Putamen (tissue), 1 donor: ENCODE measurements around the gene CPED1.
"Not testable (repeated sequence)": the region's sequence is repeated elsewhere in the genome, so short reads cannot be mapped to it uniquely, and the experiment has no call there.

Experiments
- DNase-seq: peaks from one replicate; pipeline ENCODE4 v3.0.0-alpha.2; 2016; ENCODE audit warnings: low spot score

Gene CPED1

DNA sequence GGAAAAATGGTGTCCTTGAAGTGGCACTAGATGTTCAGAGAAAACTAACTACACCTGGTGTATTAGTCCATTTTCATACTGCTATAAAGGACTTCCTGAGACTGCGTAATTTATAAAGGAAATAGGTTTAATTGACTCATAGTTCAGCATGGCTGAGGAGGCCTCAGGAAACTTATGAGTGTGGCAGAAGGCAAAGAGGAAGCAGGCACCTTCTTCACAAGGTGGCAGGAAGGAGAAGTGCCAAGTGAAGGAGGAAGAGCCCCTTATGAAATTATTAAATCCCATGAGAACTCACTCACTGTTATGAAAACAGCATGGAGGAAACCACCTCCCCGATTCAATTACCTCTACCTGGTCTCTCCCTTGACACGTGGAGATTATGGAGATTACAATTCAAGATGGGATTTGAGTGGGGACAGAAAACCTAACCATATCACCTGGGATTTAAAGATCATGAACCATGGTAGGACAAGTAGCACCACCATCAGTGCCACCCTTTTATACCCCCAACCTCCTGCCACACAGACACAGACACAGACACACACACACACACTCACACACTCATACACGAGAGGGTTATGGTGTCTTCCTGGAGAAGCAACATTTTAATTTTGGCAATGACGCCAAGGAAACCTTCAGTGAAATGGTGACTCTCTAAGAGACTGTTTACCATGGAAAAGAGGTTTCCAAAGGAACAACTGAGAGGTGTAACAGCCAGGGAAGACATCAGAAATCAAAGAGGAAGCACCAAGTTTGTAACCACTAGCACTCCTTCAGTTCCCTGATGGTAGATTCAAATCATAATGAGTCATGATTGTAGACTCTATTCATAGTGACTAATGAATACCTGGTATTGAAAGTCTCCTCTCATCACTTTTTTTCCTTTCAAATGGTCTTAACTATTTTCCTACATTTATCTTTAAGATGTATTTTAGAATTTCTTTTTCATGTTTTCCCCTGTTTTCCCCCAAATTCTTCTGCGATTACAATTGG is 298.5 kb downstream of the CPED1 start:
- DNase-seq = no peak

DNA sequence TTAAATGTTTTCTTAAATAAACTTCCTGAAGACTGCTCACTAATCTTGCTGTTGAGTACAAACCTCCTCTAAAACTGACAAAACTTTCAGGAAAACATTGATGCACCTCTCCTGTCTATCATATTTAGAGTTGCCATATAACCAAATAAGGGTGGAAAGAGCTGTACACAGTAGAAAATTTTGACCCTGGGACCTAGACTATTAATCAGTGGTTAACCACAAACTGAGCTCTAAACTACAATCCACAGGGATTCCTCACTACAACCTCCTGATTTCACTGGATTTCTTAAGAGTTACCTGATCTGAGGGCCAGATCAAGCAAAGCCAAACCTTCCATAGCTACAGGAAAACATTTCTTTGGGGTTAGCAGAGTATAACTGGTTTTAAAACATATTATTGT is 300.4 kb downstream of the CPED1 start:
- no peak for DNase-seq

DNA sequence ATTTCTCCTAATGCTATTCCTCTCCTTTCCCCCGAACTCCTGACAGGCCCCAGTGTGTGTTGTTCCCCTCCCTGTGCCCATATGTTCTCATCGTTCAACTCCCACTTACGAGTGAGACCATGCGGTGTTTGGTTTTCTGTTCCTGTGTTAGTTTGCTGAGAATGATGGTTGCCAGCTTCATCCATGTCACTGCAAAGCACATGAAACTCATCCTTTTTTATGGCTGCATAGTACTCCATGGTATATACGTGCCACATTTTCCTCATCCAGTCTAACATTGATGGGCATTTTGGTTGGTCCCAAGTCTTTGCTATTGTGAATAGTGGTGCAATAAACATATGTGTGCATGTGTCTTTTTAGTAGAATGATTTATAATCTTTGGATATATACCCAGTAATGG is 301.4 kb downstream of the CPED1 start:
- not testable (repeated sequence) for DNase-seq

DNA sequence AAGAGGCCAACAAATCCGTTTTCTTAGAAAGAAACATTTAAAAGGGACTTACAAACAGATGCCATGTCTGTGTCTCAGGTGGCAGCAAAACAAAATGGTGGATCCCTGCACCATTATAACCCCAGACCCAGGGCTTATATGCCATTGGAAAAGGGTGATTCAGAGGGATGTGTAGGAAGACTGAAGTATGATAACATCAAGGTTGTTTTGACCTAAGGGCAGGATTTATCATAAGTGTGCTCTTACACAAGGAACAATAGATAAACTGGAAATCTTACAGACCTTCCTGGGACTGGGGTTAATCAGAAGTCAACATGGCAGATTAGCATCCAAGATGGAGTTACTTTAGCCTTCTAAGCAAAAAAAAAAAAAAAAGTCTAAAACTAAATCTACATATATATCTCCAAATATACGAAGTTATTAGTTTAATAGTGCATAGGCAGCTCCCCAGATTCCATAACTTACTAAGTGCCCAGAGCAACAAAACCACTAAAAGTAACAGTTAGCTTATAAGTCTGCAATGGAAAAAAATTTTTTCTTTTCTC is 306.0 kb downstream of the CPED1 start:
- no peak for DNase-seq

DNA sequence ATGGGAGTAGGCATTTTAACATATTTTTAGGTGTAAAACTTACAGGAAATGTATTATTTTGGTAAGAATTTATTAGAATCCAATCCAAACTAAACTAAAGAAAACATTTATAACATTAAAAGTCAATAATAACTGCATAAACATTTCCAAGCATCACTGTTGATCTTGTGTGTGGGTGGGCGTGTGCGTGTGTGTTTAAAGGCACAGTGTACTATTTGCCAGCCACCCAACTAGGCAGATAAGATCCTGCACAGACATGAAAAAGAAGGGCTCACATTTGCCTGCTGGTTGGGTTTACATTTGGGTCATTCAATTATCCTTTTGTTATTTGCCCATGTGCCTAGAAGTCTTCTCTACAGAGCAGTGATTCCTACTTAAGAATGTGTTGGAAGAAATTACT is 309.3 kb downstream of the CPED1 start:
- no peak for DNase-seq

DNA sequence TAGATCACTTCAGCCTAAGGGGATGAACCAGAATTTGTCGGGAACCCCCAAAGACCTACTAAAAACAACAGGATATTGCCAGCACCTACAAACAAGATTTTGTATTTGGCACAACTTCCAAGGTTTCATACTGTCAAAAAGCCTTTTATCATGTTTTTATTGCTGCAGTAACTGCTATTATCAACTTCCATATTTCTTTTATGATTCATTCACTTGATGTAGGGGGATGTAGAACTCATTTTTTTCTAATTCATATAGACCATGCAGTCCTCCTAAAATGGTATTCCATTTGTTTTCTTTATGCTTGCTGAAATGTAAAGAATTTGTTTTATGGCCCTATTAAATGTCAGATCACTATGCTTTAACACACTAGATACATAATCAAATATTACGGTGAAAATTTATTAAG is 310.3 kb downstream of the CPED1 start:
- no peak for DNase-seq

DNA sequence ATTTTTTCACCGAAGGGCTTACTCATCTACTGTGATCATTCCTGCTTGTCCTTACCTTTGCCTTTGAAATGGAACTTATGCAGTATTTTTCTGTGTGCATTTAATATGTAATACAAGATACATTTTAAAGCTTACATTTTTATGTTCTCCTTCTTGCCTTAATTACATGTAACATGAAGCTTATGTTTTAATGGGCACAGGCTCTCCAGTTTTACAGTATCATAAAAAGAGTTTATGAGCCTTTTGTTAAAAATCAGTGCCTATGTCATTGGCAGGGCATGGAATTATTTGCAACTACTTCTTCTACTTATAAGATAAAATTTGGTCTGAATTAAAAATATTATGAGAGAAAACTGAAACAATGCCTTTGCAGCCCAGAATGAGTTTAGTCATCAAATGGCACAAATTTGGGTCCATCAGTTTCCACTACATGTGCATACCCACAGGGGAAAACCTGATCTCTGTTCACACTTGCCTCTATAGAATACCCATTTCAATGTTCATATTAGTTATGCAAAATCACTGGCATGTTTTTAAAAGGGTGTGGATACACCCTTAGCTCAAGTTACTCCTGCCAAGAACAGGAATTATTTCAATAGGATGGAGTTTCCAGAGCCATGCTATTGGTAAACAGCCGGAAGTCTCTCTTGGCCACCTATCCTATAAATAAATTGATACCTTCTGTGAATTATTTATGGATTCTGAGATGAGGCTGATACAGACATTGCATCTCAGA is 312.3 kb downstream of the CPED1 start:
- no peak for DNase-seq

DNA sequence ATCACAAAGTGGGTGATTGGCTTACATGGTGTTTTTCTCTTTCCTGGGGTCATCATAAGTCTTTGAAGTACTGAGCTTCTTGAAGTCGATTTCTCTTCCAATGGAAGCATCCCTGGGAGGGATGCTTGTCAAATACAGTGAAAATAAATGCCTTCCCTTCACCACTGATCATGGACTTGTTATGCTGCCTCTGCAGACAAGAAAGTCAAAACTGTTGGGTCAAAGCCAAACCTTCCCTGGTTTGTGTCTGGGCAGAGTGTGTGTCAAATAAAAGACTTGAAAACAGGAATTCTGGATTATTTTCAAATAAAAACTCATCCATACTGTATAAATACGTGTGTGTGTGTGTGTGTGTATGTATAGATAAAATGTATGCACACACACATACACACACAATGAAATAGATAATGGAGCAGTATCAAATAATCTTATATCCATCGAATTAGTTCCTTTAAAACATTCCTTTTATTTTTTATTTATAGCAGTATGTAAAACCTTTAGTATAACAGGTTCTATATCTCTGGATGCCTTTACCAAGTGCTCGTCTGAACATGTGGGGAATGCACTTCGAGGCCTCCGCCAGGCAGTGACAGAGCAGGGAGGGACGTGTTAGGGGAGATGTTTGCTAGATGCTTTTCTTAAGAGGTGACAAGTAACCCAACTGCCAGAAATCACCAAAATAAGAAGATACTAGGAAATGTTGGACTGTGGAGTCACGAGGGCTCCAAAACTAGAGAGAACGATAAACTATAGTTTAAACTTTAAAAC is 313.1 kb downstream of the CPED1 start:
- no peak for DNase-seq

DNA sequence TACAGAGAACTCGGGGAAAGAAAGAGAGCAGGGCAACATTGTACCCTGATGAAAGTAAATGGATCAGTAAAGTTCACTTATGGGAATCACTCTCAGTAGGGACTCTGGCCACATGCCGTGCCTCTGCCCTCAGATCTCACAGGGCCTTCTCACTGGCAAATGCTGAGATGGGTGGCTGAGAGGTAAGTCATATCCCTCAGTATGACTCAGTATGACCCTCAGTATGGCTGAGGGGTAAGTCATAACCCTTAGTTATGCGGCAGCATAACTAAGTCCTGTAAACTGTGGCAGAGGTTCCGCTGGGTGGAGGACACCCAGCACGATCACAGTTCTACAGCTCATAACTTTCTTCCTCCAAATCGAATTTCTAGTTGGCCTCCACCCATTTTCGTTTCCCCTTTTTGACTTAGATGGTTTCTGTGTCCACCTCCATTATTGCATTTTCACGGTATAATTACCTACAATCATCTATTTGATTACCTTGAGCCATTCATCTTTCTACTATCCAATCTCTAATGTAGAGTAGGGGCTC is 313.8 kb downstream of the CPED1 start:
- no peak for DNase-seq

DNA sequence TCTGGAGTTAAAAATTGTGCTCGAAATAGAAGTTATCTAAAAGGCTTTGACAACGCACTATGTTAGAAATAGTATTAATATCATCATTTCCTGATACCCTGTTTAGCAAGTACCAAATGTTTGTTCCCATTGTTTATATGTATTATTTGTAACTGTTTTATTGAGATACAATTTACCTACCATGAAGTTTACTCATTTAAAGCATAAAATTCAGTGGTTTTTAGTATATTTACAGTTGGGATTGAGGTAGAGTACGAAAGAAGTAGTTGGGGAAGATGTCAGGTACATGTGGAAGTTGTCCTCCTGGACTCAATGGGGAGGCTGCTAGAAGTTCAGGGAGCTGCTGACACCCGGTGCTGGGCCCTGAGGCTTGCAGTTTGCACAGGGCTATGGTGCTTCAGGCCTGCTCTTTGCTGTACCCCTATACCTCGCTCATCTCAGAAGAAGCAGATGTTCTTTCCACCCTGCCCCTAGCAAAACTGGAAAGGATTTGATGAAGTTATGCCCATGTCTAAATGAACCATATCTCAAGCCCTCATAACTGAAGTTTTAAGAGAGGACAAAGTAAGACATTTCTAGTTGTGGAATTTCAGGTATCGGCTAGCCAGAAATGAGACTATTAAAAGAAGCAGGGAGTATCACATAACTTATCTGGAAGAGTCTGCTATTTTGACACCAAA is 315.1 kb downstream of the CPED1 start:
- DNase-seq = no peak

DNA sequence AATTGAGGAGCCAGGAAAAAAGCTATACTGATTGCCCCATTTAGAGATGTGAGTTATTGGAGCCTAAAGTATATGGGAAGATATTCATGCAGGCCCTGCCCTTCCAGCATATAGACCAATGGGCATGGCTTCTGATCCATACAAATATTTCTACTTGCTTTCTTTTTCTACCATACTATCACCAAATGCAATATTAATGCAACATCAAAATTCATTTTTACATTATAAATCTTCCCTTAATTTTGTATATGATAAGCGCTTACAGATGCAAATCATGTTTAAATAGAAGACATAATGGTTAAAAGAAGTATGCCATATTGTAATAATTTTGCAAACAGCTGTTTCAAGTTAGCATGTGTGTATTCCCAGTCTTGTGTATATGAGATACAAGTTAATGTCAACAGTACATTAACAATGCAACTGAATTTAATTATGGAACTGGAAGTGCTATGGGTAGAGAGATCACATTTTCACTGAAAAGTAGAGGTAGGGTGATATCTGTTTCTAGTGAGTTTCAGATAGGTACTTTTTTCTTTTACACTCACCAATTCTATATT is 315.7 kb downstream of the CPED1 start:
- DNase-seq = no peak

DNA sequence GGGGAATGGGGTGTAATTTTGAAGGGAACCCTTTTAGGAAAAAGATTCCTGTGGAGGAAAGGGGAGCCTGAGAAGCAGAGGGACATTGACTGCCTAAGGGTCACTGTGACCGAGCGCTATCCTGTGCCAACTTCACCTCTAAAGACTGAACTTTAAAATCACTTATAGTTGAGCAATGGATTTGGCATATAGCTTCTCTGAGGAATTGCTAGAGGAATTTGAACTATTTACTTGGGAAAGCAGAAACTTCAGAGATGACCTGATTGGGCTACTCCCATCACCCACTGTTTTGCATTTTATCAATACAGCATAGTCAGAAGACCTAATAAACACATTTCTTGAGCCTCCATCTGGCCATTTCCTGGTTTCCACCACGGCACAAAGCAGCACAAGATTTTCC is 316.6 kb downstream of the CPED1 start:
- DNase-seq = no peak

DNA sequence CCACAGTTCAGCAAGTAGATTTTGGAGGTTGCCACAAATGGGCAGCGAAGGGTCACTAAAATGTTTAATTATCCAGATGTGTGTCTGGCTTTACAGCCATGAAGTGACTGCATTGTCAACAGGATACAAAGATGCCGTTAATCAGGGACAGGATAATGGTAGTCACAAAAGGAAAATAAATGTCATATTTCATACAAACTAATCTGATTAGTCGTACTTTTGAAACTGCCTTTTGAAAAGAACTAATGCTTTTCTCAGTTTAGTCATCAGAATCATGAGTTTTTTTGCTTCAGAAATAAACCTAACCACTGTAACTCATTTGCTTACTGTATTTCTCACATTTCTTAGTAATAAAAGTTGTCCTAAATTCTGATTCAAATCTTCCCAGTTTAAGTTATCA is 318.1 kb downstream of the CPED1 start:
- DNase-seq = no peak

DNA sequence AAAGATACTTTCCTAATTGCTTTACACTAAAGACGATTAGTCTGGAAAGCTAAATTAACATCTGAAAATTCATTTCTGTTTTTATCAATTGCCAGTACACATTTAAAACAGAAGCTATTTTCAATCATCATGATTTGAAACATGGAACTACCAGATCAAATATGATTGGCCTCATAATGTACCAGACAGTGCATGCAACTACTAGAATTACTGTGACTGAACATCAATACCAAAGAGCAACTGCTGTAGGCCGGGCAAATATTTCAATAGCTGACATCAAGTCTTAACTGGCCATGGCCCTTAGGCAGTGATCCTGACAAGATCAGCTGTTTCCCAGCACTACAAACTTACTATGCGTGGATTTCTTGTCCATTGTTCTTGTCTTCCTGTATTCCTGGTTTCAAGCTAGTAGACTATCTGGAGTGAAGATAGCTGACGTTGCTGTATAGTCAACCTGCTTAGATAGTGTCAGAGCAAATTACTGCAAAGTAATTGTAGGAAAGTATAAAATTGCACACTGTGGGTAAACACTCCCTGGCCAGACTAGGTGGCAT is 318.6 kb downstream of the CPED1 start:
- no peak for DNase-seq

DNA sequence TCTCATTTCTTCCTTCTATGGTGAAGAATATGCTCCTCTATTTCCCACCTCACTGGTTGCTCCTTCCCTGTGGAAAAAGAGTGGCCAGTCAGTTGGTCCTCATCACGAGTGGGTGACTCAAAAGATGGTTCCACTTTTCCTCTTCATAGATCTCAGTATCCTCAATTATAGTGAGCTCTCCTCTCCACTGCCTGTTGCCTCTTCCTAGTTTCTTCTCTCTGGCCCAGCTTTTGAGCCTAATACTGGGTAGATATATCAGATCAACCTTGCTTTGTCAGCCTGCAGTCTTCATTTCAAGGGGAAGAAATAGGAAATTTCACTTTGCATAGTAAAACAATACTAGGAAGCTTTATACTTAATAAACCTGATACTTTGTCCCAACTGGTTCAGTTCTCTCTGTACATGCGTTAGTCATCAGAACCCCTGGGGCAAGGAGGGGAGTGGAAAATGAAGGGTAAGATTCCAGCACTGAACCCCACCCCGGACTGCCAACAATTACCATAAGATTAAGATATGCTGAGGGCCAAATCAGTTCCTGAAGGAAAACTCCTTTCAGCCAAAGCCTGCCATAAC is 324.8 kb downstream of the CPED1 start:
- no peak for DNase-seq

DNA sequence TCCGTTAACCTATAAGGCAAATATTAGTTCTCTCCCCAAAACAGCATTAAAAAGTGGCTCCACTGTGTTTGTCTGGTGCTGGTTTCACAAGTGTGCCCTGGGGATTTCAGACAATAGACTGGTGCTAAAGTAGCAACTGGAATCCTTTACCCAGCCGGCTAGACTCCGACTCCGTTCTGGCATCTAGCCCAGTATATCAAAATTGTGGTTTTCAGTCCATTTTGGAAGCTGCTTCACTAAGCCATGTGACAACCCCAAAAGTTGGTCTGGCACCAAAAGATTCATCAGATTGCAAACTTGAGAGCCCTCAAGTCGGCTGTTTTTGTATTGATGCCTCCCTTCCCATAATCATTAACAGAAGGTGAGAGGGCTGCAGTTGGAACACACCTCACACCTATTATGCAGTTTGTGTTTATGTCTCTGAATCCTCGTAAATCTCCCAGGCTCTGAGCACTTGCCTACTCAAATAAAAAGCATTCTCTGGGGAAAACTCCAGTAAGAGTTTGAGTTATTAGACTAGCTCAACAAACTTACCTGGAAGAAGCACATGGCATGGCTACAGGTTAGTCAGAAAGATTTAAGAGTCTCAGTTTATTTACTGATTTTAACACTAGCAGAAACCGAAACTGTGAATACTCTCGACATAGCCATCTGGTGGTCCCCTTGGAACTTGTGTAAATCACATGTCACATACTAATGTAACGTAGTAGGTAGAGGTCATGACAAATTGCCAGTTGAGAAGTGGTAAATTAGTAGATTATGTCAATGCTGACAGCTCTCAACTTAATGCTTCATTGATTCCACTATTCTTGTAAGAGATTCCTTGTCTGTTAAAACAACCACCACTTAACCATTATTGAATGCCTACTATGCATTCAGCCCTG is 325.5 kb downstream of the CPED1 start:
- DNase-seq = no peak

DNA sequence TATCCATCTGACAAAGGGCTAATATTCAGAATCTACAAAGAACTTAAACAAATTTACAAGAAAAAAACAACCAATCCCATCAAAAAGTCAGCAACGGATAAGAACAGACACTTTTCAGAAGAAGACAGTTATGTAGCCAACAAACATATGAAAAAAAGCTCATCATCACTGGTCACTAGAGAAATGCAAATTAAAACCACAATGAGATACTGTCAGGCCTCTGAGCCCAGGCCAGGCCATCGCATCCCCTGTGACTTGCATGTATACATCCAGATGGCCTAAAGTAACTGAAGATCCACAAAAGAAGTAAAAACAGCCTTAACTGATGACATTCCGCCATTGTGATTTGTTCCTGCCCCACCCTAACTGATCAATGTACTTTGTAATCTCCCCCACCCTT is 326.7 kb downstream of the CPED1 start:
- not testable (repeated sequence) for DNase-seq

DNA sequence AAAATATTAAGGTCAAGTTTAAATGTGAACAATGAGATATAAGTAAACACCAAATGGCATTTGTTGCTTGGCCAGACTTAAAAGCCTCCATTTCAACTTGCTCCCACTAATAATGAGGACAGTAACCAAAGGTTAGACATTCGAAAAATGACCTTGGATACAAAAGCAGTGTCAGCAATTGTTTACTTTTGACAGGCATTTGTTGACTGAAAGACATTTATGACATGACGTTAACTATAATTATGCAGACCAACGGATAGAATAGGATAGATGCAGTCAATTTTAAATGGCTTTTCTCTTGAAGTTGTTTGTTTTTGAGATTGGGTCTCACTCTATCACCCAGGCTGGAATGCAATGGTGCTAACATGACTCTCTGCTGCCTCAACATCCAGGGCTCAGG is 333.9 kb downstream of the CPED1 start:
- DNase-seq = no peak
